GM18498 (cell line): Measurements from ENCODE around the gene ZBTB4.

Experiments used
- ATAC-seq: cut with Tn5 transposase; IDR thresholded peaks from one replicate; pipeline ENCODE4 v1.9.1; 2021; ENCODE audit warnings: mild to moderate bottlenecking, moderate library complexity; ENCODE audit not compliant: unreplicated experiment

The ZBTB4 gene, protein sequence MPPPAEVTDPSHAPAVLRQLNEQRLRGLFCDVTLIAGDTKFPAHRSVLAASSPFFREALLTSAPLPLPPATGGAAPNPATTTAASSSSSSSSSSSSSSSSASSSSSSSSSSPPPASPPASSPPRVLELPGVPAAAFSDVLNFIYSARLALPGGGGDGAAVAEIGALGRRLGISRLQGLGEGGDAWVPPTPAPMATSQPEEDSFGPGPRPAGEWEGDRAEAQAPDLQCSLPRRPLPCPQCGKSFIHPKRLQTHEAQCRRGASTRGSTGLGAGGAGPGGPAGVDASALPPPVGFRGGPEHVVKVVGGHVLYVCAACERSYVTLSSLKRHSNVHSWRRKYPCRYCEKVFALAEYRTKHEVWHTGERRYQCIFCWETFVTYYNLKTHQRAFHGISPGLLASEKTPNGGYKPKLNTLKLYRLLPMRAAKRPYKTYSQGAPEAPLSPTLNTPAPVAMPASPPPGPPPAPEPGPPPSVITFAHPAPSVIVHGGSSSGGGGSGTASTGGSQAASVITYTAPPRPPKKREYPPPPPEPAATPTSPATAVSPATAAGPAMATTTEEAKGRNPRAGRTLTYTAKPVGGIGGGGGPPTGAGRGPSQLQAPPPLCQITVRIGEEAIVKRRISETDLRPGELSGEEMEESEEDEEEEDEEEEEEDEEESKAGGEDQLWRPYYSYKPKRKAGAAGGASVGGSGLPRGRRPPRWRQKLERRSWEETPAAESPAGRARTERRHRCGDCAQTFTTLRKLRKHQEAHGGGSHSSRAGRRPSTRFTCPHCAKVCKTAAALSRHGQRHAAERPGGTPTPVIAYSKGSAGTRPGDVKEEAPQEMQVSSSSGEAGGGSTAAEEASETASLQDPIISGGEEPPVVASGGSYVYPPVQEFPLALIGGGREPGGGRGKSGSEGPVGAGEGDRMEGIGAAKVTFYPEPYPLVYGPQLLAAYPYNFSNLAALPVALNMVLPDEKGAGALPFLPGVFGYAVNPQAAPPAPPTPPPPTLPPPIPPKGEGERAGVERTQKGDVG

DNA sequence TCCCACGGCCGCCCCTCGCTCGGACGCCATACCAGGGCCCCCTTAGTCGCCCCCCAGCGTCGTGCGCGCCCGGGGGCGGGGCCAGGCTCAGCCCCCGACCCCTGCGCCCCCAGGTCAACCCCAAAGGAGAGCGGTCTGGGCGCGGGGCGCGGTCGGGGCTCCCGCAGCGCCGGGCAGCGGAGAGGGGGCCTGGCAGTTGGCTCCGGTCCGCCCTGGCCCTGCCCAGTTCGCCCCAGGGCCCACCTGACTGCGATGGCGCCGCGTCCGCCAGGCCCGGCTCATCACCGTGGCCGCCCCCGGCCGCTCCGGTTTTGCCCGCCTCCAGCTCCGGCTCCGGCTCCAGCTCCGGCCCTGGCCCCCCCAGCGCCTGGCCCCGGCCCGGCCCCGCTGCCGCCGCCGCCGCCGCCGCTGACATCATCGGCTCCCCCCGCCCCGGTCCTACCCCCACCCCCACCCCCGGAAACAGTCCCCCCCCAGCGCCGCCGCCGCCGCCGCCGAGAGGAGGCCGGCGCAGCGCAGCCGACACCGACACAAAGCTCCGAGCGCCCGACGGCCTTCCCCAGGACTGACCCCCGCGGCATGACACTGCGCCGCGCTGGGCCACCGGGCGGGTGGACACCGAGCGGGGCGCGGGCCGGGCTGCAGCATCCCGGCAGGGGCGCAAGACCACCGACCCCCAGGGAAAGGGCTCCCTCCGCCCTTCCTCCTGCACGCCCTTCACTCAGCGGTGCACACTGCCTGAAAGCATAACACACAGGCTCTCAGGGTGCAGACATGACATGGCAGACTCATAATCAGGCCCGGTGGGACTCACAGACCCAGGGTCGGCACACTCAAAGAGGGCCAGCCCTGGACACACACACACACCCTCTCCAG, at the start of gene ZBTB4:
Gene ZBTB4 (minus strand): TSS at position 419 of the 876 bp plus-strand sequence. CDS start 12,830 bp downstream, outside the sequence.
- no peak for ATAC-seq

DNA sequence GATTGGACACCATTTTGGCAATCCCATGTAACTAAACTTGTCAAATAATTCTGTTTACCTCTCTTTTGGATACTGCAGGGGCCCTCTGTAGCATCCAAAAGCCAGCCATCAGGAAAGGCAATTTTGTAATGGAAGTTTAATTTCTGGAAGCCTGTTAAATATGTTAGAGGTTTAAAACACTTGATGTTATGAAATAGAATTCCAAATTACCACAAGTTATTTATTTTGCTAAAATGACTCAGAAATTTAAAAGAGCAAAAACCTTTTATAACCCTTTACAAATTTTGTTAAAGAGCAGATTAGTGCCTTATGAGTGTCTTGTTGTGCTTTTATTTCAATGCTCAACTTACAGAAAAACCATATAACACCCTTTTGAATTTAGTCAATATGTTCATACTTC, 49.4 kb upstream of the ZBTB4 start:
- ATAC-seq = no peak

DNA sequence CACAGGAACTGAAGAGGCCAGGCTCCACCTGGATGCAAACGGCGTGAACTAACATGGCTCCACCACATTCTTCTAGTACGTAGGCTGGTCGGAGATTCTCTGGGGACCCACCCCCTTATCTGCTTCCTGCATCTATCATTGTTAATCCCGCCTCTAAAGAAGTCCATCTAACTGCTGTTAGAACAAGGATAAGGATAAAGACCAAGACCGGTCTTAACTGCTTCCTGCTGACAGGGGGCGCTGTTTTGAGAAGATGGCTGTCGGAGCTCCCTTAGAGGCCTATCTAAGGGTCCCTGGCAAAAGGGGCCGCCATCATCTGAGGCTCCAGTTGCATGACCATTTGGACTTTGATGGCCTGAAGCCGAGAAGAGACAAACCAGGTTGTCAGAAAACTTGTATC, 43.6 kb upstream of the ZBTB4 start:
- no peak for ATAC-seq

DNA sequence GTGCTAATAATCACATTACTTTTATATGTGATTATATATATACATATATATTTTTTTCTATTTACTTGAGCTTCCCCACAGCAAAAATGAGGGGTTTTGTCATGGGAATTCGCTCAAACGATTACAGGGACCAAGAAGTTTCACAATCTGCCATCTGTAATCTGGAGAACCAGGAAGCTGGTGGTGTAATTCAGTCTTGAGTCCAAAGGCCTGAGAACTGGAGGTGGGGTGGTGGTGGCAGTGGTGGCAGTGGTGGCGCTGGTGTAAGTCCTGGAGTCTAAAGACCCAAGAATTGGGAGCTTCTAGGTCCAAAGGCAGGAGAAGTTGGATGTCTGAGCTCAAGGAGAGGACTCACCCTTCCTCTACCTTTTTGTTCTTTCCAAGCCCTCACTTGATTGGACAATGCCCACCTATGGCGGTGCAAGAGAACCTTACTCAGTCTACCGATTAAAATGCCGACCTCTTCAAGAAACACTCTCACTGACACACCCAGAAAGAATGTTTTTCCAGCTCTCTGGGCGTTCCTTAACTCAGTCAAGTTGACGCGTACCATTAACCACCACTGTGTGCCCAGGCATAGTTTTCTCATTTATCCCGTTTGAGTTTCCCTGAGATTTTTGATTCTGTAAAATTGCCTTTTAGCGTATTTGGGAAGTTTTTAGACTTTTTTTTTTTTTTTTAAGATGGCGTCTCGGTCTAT, 36.6 kb upstream of the ZBTB4 start:
- ATAC-seq = no peak

DNA sequence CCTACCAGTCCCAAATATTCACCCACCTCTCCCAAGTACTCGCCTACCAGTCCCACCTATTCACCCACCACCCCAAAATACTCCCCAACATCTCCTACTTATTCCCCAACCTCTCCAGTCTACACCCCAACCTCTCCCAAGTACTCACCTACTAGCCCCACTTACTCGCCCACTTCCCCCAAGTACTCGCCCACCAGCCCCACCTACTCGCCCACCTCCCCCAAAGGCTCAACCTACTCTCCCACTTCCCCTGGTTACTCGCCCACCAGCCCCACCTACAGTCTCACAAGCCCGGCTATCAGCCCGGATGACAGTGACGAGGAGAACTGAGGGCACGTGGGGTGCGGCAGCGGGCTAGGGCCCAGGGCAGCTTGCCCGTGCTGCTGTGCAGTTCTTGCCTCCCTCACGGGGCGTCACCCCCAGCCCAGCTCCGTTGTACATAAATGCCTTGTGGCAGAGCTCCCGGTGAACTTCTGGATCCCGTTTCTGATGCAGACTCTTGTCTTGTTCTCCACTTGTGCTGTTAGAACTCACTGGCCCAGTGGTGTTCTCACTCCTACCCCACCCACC, 34.5 kb upstream of the ZBTB4 start:
- ATAC-seq = no peak

DNA sequence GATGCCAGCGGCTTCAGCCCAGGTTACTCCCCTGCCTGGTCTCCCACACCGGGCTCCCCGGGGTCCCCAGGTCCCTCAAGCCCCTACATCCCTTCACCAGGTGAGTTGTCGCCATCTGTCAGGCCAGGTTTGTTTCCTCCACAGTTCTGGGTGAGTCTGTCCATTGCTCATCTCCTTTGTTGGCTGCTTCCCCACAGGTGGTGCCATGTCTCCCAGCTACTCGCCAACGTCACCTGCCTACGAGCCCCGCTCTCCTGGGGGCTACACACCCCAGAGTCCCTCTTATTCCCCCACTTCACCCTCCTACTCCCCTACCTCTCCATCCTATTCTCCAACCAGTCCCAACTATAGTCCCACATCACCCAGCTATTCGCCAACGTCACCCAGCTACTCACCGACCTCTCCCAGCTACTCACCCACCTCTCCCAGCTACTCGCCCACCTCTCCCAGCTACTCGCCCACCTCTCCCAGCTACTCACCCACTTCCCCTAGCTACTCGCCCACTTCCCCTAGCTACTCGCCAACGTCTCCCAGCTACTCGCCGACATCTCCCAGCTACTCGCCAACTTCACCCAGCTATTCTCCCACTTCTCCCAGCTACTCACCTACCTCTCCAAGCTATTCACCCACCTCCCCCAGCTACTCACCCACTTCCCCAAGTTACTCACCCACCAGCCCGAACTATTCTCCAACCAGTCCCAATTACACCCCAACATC, 33.6 kb upstream of the ZBTB4 start:
- ATAC-seq = no peak

DNA sequence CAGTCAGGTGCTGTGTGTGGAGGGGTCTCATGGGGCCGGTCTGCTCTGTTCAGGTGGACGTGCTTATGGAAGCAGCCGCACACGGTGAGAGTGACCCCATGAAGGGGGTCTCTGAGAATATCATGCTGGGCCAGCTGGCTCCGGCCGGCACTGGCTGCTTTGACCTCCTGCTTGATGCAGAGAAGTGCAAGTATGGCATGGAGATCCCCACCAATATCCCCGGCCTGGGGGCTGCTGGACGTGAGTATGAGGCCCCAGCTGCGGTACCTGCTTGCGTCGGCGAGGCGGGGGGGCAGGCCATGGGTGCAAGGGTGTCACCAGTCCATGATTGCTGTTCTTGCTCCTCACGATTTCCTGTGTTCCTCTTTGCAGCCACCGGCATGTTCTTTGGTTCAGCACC, 32.7 kb upstream of the ZBTB4 start:
- ATAC-seq = no peak

DNA sequence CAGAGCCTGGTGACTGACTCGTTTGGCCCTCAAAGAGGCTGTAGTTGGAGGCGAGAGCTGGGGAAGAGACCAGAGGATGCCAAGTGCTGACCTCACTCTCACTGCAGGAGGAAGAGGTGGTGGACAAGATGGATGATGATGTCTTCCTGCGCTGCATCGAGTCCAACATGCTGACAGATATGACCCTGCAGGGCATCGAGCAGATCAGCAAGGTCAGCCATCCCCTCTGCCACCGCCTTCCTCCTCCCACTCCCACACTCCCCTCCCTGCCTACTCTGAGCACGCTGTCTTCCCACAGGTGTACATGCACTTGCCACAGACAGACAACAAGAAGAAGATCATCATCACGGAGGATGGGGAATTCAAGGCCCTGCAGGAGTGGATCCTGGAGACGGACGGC, 31.7 kb upstream of the ZBTB4 start:
- ATAC-seq = no peak

DNA sequence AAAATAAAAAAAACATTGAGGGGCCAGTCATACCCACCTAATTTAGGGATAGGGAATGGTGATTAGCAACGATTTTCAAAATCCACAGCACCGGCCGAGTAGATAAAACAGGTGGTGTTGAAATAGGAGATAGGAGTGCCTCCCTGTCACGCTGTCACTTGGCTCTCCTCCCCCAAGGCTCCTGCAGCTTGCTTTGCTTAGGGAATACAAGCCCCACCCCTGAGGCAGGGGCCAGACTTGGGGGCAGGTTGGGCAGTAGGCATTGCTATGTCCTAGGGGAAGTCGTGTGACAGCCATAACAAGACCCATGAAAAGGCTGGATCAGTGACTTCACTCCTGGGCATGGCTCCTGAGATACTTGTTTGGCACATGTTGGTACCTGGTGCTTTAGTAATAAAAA, 30.5 kb upstream of the ZBTB4 start:
- ATAC-seq = no peak

DNA sequence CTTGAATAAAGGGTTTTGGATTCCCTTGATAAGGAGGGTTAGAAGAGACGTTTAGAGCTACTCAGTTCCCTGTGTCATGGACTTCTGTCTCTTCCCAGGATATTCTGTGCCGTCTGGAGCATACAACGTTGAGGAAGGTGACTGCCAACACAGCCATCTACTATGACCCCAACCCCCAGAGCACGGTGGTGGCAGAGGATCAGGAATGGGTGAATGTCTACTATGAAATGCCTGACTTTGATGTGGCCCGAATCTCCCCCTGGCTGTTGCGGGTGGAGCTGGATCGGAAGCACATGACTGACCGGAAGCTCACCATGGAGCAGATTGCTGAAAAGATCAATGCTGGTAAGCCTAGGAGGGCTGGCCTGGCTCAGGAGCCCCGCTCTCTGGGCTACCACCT, 29.4 kb upstream of the ZBTB4 start:
- ATAC-seq = no peak

DNA sequence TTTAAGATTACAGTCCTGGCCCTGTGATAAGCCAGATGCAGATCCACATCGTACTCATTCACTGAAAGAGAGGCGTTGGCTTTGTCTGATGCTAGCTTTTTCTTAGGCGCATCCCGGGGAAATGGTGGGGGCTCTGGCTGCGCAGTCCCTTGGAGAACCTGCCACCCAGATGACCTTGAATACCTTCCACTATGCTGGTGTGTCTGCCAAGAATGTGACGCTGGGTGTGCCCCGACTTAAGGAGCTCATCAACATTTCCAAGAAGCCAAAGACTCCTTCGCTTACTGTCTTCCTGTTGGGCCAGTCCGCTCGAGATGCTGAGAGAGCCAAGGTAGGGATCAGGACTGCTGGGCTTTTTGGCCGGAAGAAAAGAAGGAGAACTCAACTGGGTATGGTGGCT, 28.7 kb upstream of the ZBTB4 start:
- no peak for ATAC-seq

DNA sequence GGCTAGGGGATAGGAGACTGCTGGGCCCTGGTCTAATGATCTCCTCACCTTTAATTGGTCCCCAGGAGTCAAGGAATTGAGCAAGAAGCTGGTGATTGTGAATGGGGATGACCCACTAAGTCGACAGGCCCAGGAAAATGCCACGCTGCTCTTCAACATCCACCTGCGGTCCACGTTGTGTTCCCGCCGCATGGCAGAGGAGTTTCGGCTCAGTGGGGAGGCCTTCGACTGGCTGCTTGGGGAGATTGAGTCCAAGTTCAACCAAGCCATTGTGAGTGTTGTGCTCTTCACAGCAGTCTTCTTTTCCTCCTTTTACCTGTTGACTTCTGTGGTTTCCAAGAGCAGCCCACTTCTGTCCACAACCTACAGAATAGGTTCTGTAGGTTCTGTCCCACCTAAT, 24.1 kb upstream of the ZBTB4 start:
- no peak for ATAC-seq

DNA sequence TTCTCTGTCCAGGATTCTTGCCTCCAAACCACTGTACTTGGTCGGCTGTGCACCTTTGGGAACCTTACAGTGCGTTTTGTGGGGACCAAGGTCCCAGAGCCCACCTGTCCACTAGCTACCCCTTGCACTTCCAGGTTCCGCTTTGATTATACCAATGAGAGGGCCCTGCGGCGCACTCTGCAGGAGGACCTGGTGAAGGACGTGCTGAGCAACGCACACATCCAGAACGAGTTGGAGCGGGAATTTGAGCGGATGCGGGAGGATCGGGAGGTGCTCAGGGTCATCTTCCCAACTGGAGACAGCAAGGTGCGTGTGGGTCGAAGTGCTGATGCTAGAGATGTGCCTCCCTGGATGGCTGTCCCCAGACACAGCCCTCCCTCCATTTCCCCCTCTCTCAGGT, 23.6 kb upstream of the ZBTB4 start:
- no peak for ATAC-seq

DNA sequence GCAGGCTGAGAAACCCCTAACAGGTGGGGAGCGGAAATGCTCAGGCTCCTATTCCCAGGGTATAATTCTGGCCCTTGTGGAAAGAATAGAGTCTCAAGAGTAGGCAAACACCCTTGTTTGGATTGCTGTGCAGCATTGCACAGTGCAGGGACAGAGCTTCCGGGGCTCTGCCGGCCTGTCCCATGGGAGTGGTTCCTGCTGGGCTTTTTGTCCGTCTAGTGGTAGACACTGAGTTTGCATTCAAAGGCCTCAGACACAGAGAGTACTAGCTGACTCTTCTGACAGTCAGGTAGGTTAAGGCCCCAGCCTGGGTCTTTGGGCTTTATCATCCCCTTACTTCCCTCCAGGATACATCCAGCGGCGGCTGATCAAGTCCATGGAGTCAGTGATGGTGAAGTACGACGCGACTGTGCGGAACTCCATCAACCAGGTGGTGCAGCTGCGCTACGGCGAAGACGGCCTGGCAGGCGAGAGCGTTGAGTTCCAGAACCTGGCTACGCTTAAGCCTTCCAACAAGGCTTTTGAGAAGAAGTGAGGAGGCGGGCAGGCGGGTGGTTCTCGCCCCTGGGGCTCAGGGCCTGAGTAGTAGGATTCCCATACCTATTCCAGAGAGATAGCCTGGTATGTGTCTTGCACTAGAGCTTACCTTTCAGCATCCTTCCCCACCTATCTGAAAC, 22.9 kb upstream of the ZBTB4 start:
- no peak for ATAC-seq

DNA sequence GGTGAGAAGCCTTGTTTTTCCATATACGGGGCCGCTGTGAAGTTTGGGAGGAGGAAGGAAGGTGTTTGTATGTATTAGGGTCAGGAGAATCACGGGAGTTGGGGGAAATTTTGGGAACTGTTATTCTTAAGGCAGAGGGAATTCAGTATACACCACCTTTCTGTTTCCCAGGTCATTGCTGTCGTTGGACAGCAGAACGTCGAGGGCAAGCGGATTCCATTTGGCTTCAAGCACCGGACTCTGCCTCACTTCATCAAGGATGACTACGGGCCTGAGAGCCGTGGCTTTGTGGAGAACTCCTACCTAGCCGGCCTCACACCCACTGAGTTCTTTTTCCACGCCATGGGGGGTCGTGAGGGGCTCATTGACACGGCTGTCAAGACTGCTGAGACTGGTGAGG, 22.3 kb upstream of the ZBTB4 start:
- no peak for ATAC-seq

DNA sequence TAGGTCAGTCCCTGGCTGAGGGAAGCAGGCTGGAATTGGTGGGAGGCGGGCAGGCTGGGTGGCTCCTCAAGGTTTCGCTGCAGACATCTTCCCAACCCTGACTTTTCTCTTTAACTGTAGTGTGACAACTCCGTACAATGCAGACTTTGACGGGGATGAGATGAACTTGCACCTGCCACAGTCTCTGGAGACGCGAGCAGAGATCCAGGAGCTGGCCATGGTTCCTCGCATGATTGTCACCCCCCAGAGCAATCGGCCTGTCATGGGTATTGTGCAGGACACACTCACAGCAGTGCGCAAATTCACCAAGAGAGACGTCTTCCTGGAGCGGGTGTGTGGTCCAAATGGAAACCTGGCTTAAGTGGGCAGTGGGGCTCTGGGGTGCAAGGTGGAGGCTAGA, 19.7 kb upstream of the ZBTB4 start:
- ATAC-seq = no peak

DNA sequence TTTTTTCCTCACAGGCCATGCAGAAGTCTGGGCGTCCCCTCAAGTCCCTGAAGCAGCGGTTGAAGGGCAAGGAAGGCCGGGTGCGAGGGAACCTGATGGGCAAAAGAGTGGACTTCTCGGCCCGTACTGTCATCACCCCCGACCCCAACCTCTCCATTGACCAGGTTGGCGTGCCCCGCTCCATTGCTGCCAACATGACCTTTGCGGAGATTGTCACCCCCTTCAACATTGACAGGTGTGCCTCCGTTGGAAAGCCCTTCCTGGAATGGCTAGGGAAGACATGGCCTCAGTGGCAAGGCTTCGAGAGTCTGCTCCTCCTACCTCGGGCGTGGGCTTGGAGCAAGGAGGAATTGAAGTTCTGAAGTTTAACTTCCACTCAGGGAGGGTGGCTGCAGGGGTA, 18.2 kb upstream of the ZBTB4 start:
- no peak for ATAC-seq

DNA sequence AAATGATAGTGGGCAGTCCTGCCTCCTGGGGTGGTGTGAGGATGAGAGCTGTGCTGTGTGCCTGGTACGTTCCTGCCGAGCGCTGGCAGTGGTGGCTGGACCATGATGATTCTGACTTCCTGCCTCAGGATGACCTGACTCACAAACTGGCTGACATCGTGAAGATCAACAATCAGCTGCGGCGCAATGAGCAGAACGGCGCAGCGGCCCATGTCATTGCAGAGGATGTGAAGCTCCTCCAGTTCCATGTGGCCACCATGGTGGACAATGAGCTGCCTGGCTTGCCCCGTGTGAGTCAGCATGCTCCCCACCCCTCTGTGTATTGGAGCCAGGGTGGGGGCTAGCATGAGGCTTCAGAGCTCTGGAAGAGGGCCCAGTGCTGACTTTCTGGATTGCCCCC, 17.8 kb upstream of the ZBTB4 start:
- ATAC-seq = no peak
